Fibroblast of mammary gland (primary cell): ENCODE data around the gene CORO2B.

Experiments used
- DNase-seq: peaks from one replicate; pipeline ENCODE4 v3.0.0-alpha.2; 2010; ENCODE audit warnings: low read depth
- H3K4me3 ChIP-seq: 2 replicates; pipeline ENCODE4 v1.5.1; 2011; ENCODE audit warnings: low read depth, mild to moderate bottlenecking, low read length, moderate library complexity; ENCODE audit not compliant: control insufficient read depth
- CTCF ChIP-seq: conservative IDR thresholded peaks from 2 replicates; pipeline ENCODE4 v1.5.1; 2011; ENCODE audit warnings: low read depth, low read length, inconsistent platforms; ENCODE audit not compliant: control insufficient read depth, insufficient read depth

The CORO2B gene

GRCh38 chr15:68699881-68700454 is 121.2 kb downstream of the CORO2B start:
- no peak for TF ChIP-seq CTCF
- H3K4me3 ChIP-seq, result no peak overlapping the region
- DNase-seq, result no peak

GRCh38 chr15:68700455-68701123 is 121.8 kb downstream of the CORO2B start:
- DNase-seq, result peak; percentile 22
- no peak overlapping the region for H3K4me3 ChIP-seq
- TF ChIP-seq CTCF, result no peak

- no peak overlapping the region for H3K4me3 ChIP-seq
- TF ChIP-seq CTCF, result no peak
- no peak for DNase-seq
These were observed 123.1 kb downstream of the CORO2B start for GRCh38 chr15:68701886-68702285.

GRCh38 chr15:68704496-68705021 is 125.8 kb downstream of the CORO2B start:
- no peak for DNase-seq
- no peak overlapping the region for H3K4me3 ChIP-seq
- no peak for TF ChIP-seq CTCF

GRCh38 chr15:68706256-68706655 is 127.5 kb downstream of the CORO2B start:
- DNase-seq, result no peak
- TF ChIP-seq CTCF, result no peak
- H3K4me3 ChIP-seq, result no peak overlapping the region

- no peak for TF ChIP-seq CTCF
- no peak for DNase-seq
- no peak overlapping the region for H3K4me3 ChIP-seq
These were observed 128.1 kb downstream of the CORO2B start for GRCh38 chr15:68706931-68707330.
